Adipocyte (in vitro differentiated cells): ENCODE measurements around the gene TCF7L2.
"Not testable (repeated sequence)": the region's sequence is repeated elsewhere in the genome, so short reads cannot be mapped to it uniquely, and the experiment has no call there.

Source experiments
- DNase-seq: peaks from one replicate; pipeline ENCODE4 v3.0.0-alpha.2; 2015; ENCODE audit warnings: low read depth
- H3K27me3 ChIP-seq: replicated peaks from 2 replicates; pipeline ENCODE4 v1.7.0; 2013; ENCODE audit warnings: mild to moderate bottlenecking, low read length, moderate library complexity; ENCODE audit not compliant: control insufficient read depth, insufficient read depth
- H3K36me3 ChIP-seq: 2 replicates; pipeline ENCODE4 v1.7.0; 2013; ENCODE audit warnings: low read length, mild to moderate bottlenecking, moderate library complexity; ENCODE audit not compliant: control insufficient read depth, insufficient read depth, severe bottlenecking
- H3K4me1 ChIP-seq: 2 replicates; pipeline ENCODE4 v1.7.0; 2013; ENCODE audit warnings: mild to moderate bottlenecking, low read length, moderate library complexity; ENCODE audit not compliant: control insufficient read depth, insufficient read depth
- H3K4me3 ChIP-seq: 2 replicates; pipeline ENCODE4 v1.7.0; 2013; ENCODE audit warnings: mild to moderate bottlenecking, low read length, moderate library complexity
- H3K9ac ChIP-seq: 2 replicates; pipeline ENCODE4 v1.7.0; 2013; ENCODE audit warnings: mild to moderate bottlenecking, low read length, moderate library complexity
- H3K9me3 ChIP-seq: 2 replicates; pipeline ENCODE4 v1.7.0; 2013; ENCODE audit warnings: mild to moderate bottlenecking, low read length, moderate library complexity; ENCODE audit not compliant: control insufficient read depth

TCF7L2 gene

DNA sequence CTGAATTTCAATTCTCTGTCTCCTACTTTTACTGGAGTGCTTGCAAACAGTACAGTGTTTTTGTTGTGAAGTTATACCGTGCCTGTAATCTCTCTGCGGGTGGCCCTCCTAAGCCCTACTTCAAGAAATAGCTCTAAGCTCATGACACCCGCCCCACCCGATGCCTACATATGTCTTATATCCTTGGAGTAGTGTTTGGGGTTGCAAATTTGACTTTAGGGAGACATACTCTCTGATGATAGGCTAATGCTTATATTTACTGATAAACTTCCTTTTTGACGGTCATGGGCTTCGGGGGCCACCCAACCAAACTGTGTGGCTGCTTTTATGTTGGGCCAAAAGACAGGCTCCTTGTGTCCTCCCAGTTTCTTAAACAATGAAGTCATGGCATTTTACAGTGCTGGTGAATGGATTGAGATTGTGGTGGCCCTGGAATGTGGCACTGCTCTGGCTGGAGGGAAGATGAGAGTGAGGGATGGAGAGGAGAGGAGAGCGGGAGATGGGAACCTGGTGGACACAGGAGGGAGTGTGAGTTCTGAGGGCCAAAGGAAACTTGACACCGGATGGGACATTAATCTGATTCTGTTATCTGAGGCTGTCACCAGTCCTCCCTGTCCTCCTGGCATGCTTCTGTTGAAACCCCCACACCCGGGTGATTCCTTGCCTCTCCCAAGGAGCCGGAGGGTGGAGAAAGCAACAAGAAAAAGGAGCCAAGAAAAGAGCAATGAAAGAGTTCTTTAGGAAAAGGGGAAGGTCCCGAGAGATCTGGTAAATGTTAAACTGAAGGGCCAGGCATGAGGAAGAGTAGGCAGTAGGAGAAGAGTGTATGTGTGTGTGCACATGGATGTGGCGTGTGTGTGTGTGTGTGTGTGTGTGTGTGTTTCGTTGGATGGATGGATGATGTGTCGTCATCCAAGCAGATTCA lies 113.3 kb downstream of the TCF7L2 start:
- Histone ChIP-seq H3K9ac (no peak overlapping the region), H3K36me3 (no peaks in the 10 kb centered on the region), H3K4me1 (peaks cover 85% of the 10 kb centered on the region), H3K9me3 (no peaks in the 10 kb centered on the region), H3K27me3 (no peaks in the 10 kb centered on the region), H3K4me3 (no peak overlapping the region)
- peak; percentile 14 for DNase-seq

DNA sequence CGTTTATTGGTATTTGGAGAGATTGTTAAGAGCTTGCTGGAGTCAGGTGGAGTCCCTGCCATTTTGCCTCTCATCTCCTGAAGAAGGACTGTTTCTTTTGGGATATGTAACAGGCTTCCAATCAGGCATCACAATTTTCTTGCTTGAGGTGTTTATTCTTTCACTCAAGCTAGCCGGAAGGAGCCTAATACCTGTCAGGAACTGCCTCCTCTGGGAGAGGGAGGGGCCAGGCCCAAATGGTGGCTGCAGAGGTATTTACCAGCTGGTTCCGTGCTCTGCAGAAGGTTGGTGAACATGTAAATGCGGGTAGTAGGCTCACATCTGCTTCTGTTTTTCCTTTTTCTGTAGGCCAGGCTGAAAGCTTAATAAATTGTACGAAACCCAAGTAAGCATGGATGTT lies 114.0 kb downstream of the TCF7L2 start:
- H3K9me3 ChIP-seq: no peaks in the 10 kb centered on the region
- H3K9ac ChIP-seq: no peak overlapping the region
- no peak for DNase-seq
- no peaks in the 10 kb centered on the region for H3K27me3 ChIP-seq
- H3K36me3 ChIP-seq: no peaks in the 10 kb centered on the region
- H3K4me3 ChIP-seq: no peak overlapping the region
- H3K4me1 ChIP-seq: peaks cover 78% of the 10 kb centered on the region

DNA sequence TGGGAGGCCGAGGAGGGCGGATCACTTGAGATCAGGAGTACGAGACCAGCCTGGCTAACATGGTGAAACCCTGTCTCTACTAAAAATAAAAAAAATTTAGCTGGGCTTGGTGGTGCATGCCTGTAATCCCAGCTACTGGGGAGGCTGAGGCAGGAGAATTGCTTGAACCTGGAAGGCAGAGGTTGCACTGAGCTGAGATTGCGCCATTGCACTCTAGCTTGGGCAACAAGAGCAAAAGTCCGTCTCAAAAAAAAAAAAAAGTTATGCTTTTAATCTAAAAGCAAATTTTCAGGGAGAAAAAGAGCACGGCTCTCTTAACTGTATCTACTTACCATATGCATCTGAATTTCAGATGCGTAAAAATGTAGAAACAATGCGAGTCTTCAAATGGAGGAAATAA lies 116.1 kb downstream of the TCF7L2 start:
- H3K9ac ChIP-seq, H3K9me3 ChIP-seq, H3K27me3 ChIP-seq, DNase-seq, H3K4me3 ChIP-seq: not testable (repeated sequence)
- Histone ChIP-seq H3K36me3 (peaks cover 11% of the 10 kb centered on the region), H3K4me1 (peaks cover 60% of the 10 kb centered on the region)

DNA sequence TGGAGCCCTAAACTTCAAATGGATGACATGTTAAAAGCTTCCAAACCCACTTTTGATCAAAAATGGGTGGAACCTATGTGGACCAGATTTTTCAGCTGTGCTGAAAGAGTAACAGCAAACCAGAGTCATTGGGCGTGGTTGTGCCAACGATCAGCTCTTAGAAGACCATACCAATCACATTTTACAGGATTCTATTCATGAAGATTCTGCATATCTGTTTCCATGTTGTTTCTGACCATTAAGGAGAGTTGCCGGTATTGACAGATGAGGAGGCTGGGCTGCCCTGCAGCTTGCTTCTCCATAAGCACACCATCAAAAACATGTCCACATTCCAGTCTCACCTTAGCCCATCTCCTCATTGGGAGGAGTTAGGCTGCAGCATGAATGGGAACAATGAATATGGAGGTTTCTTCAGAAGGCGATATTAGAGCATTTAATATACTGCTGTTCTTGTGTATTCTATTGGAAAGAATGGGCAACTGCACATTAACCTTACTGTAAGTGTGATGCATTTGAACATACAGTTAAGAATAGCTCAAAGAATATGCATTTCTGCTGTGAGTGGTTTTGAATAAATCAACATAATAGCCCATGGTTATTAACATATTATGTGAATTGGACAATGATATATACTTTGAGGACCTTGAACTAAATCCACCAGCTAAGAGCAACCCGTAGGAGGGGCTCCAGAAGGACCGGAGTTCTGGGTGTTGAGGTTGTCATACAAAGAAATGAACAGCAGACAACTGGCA lies 116.7 kb downstream of the TCF7L2 start:
- peaks cover 54% of the 10 kb centered on the region for H3K4me1 ChIP-seq
- H3K9me3 ChIP-seq: no peaks in the 10 kb centered on the region
- no peak overlapping the region for H3K4me3 ChIP-seq
- H3K9ac ChIP-seq: peak overlapping the region; percentile 45
- DNase-seq: no peak
- no peaks in the 10 kb centered on the region for H3K27me3 ChIP-seq
- peaks cover 11% of the 10 kb centered on the region for H3K36me3 ChIP-seq

DNA sequence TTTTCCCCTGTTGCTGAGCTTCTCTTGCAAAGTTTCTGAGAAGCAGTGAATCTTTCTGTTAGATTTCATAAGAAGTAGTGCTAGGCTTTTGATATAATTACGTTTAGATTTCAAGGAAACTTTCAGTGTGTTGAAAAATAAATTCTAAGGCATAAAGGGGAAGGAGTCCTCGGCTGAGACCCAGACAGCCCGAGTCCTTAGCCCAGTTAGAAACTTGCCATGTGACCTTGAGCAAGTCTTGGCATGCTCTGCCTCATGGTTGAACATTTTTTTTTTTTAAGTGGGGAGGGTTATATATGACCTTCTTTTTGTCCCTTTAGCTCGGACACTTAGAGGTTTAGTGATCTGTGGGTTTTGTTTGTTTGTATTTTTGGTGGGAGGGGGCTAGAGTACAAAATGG lies 117.5 kb downstream of the TCF7L2 start:
- DNase-seq: no peak
- H3K4me3 ChIP-seq: no peak overlapping the region
- H3K4me1 ChIP-seq: peaks cover 46% of the 10 kb centered on the region
- no peaks in the 10 kb centered on the region for H3K9me3 ChIP-seq
- peak overlapping the region; percentile 45 for H3K9ac ChIP-seq
- peaks cover 11% of the 10 kb centered on the region for H3K36me3 ChIP-seq
- H3K27me3 ChIP-seq: no peaks in the 10 kb centered on the region

DNA sequence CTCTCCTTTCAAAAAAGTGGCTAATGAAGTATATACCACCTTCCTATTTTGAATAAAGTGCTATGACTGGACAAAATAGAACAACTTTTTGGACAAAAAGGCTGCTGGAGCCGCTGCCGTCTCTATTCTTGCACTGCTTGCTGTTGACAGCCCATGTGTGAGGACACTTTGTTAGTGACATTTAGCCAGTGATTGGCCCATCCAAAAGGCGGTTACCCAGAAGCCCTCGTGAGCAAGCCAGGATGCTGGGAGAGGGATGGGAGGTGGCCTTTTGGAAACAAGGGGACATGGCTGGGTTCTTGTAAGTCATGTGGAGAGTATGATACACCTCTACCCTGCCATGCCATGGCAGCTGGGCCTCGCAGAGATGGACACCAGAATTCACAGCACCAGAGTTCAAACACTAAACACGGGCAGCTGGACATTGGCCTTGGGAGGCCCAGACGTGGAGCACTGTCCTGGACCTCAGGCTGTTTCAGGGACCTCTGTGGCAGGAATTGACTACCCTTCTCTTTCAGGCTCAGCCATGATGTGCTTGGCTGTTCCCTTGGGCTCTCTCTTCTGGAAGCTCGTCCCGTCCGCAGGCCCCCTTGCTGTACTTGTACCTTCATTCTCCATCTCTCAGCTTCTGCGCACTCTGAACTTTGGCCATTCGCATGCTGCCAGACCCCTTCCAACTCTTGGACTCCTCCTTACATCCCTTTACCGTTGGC lies 118.3 kb downstream of the TCF7L2 start:
- Histone ChIP-seq H3K9ac (peak overlapping the region; percentile 21), H3K4me3 (no peak overlapping the region), H3K27me3 (no peaks in the 10 kb centered on the region), H3K4me1 (peaks cover 47% of the 10 kb centered on the region), H3K36me3 (peaks cover 11% of the 10 kb centered on the region), H3K9me3 (no peaks in the 10 kb centered on the region)
- no peak for DNase-seq

DNA sequence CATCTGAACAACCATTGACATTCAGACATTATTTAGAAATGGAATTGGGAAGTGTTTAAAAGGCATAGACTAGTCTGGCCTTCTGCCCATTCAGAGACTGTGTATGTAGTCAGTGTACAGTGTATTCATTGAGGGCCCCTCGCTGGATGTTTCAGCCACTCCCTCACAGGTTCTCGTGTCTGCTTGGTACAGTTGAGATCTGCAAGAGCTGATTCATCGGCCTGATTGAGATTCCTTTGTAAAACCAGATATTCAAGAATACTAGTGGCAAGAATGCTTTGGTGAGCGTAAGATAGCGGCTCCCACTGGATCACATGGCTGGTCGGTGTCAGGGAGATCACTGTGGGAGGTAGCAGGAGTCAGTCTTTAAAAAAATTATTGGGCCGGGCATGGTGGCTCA lies 119.5 kb downstream of the TCF7L2 start:
- H3K9ac ChIP-seq: no peak overlapping the region
- H3K4me3 ChIP-seq: no peak overlapping the region
- no peaks in the 10 kb centered on the region for H3K9me3 ChIP-seq
- peaks cover 11% of the 10 kb centered on the region for H3K36me3 ChIP-seq
- peaks cover 46% of the 10 kb centered on the region for H3K4me1 ChIP-seq
- no peaks in the 10 kb centered on the region for H3K27me3 ChIP-seq
- DNase-seq: no peak

DNA sequence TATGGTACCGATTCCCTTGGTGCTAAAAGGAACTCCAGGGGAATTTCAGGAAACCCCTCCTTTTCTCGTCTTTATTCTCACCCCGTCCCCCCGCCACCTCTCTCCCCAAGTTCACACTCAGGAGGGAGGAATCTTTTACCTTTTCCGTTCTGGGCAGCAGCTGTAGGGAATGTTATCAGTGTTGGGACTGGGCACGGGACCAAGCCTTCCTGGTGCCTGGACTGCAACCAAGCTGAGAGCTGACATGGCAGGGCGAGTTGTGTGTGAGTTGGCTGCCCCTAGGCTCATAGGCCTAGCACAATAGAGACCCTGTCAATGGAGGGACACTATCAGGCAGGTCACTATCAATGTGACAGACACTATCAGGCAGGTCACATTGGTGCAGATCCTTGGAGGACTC lies 121.4 kb downstream of the TCF7L2 start:
- H3K9ac ChIP-seq: no peak overlapping the region
- H3K4me1 ChIP-seq: peaks cover 34% of the 10 kb centered on the region
- H3K9me3 ChIP-seq: no peaks in the 10 kb centered on the region
- DNase-seq: no peak
- H3K27me3 ChIP-seq: no peaks in the 10 kb centered on the region
- peaks cover 11% of the 10 kb centered on the region for H3K36me3 ChIP-seq
- no peak overlapping the region for H3K4me3 ChIP-seq

DNA sequence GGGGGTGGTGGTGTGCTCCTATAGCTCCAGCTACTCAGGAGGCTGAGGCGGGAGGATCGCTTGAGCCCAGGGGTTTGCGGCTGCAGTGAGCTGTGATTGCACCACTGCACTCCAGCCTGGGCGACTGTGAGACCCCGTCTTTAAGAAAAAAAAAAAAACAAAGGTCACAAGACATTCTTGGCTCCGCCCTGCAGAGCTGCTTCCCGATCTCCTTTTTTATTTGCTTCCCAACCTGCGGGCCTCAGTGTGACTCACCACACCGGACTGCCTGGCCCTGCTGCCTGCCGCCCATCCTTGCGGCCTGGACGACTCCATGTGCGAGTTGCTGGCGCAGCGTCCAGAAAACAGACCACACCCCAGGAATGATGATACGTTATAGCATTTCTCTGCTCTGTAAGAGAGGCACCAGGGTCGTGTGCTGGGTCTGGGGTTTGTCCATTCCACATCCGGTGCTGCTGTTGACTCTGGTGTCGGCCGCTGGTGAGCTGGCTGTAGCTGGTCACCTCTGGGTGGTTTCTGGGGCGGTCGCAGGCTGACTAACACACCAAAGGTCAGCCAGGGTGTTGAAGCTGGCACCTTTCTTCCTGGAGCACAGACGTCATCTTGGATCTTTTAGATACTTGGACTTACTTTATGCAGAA lies 123.6 kb downstream of the TCF7L2 start:
- peaks cover 16% of the 10 kb centered on the region for H3K36me3 ChIP-seq
- DNase-seq: no peak
- H3K4me3 ChIP-seq: peak overlapping the region; percentile 31
- H3K4me1 ChIP-seq: peaks cover 15% of the 10 kb centered on the region
- no peaks in the 10 kb centered on the region for H3K27me3 ChIP-seq
- peak overlapping the region; percentile 47 for H3K9ac ChIP-seq
- H3K9me3 ChIP-seq: no peaks in the 10 kb centered on the region

DNA sequence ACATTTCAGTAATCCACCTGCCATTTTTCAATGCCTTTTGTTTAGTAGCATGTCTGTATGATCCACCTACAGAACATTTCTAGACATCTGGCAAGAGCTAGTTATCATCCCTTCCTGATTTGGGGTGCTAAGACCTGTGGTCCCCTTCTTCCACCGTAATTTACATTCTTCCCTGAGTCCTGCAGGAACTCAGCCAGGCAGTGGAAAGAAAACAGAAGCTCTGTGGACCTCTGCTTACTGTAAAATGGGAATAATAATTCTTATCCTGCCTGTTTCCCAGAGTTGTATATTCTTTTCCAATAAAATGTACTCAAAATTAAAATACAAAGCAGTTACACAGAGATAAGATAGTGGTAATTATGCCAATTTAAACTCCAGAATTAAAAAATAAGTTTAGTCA lies 126.9 kb downstream of the TCF7L2 start:
- no peak overlapping the region for H3K9ac ChIP-seq
- no peaks in the 10 kb centered on the region for H3K9me3 ChIP-seq
- H3K4me3 ChIP-seq: no peak overlapping the region
- H3K27me3 ChIP-seq: no peaks in the 10 kb centered on the region
- DNase-seq: no peak
- peaks cover 9% of the 10 kb centered on the region for H3K36me3 ChIP-seq
- H3K4me1 ChIP-seq: peaks cover 36% of the 10 kb centered on the region
